Prostate gland (tissue), 2 donors: ENCODE data around the gene GAS1. TPM values are rescaled to one million over a fixed set of nuclear protein-coding genes. Genes with fewer than 3 reads are reported as not detected.

Experiments
- DNase-seq: peaks from one replicate; pipeline ENCODE4 v3.0.0-alpha.2; 2019; ENCODE audit warnings: low spot score
- H3K27ac ChIP-seq, 2 donors: fragments of 200-600 bp; sonication (generic); 2 replicates each; pipeline ENCODE4 v1.5.1; 2017 to 2019
- H3K27me3 ChIP-seq: fragments of 200-600 bp; sonication (generic); replicated peaks from 2 replicates; pipeline ENCODE4 v1.5.1; 2019; ENCODE audit not compliant: insufficient read depth
- H3K36me3 ChIP-seq, 2 donors: fragments of 200-600 bp; sonication (generic); 1 replicate in 1 of 2; 2 replicates in 1 of 2; pipeline versions ENCODE4 v1.5.1 to v1.8.1; 2017 to 2019
- H3K4me1 ChIP-seq: fragments of 200-600 bp; sonication (generic); replicated peaks from 2 replicates; pipeline ENCODE4 v1.5.1; 2019
- H3K4me3 ChIP-seq, 2 donors: fragments of 200-600 bp; sonication (generic); 2 replicates each; pipeline ENCODE4 v1.5.1; 2017 to 2019
- H3K9me3 ChIP-seq: fragments of 200-600 bp; sonication (generic); 2 replicates; pipeline ENCODE4 v1.5.1; 2017
- CTCF ChIP-seq, 4 experiments: fragments of 200-600 bp in 2 of 4; fragments of 450-650 bp in 2 of 4; sonication (generic) in 2 of 4; IDR thresholded peaks; 1 replicate in 3 of 4; 2 replicates in 1 of 4; pipeline ENCODE4 v1.5.1; 2016 to 2019; ENCODE audit warnings: antibody characterized with exemption in 4 of 4, mild to moderate bottlenecking in 2 of 4, moderate library complexity in 2 of 4
- POLR2A ChIP-seq: fragments of 450-650 bp; IDR thresholded peaks from one replicate; pipeline ENCODE4 v1.6.1; 2016; ENCODE audit warnings: antibody characterized with exemption, mild to moderate bottlenecking
- POLR2AphosphoS5 ChIP-seq: sonication (generic); formaldehyde crosslinking; IDR thresholded peaks from one replicate; pipeline ENCODE4 v1.6.1; 2017; ENCODE audit warnings: antibody characterized with exemption
- WGBS: methylation state at CpG from one replicate; pipeline ENCODE4 v1.1.5; 2018; 5-methylcytosine and 5-hydroxymethylcytosine counted together
- intact Hi-C: fragments of 100-400 bp; cut with DNase I; formaldehyde crosslinking; loops from one replicate; pipeline ENCODE4 v1.14.2; 2022
- total RNA-seq, 2 donors: library from RNA; depleted of rRNA; stranded (reverse); fragments of >200 nt; gene quantifications; one replicate each; pipeline ENCODE4 v1.1.0, GENCODE V29; 2016

The GAS1 gene
- total RNA-seq, 2 donors from 2014 or later, result 41.9 to 82.1 TPM

GRCh38 chr9:86975606-86976005 lies 28.3 kb upstream of the GAS1 start:
- Histone ChIP-seq H3K27me3 (no peaks in the 10 kb centered on the region), H3K27ac (no peak overlapping the region), H3K4me3 (no peak overlapping the region), H3K4me1 (no peaks in the 10 kb centered on the region), H3K9me3 (no peaks in the 10 kb centered on the region), H3K36me3 (no peaks in the 10 kb centered on the region)
- TF ChIP-seq CTCF (IDR thresholded peaks at IDR 0.05) (no peak), POLR2AphosphoS5 (no peak), POLR2A (no peak)
- intact Hi-C loops, result no loop called here
- no peak for DNase-seq

- DNase-seq, result no peak
- intact Hi-C loops, result no loop called here
These were observed 27.7 kb upstream of the GAS1 start for GRCh38 chr9:86975036-86975435.

GRCh38 chr9:86974421-86974820 lies 27.1 kb upstream of the GAS1 start:
- DNase-seq, result no peak

More at GRCh38 chr9:86975036-86975435, 27.7 kb upstream of the GAS1 start:
- no peak for TF ChIP-seq POLR2A
- no peak for TF ChIP-seq CTCF (IDR thresholded peaks at IDR 0.05)
- TF ChIP-seq POLR2AphosphoS5, result no peak
- Histone ChIP-seq H3K27me3 (no peaks in the 10 kb centered on the region), H3K27ac (no peak overlapping the region), H3K9me3 (no peaks in the 10 kb centered on the region), H3K4me3 (no peak overlapping the region), H3K4me1 (no peaks in the 10 kb centered on the region), H3K36me3 (no peaks in the 10 kb centered on the region)
- WGBS, result 52% methylated on average over 2 of the region's 2 CpGs

GRCh38 chr9:86971742-86972141 lies 24.4 kb upstream of the GAS1 start:
- no peak overlapping the region for H3K27ac ChIP-seq
- no peaks in the 10 kb centered on the region for H3K27me3 ChIP-seq
- no peak for DNase-seq
- H3K4me1 ChIP-seq, result peaks cover 4% of the 10 kb centered on the region
- intact Hi-C loops, result no loop called here
- no peaks in the 10 kb centered on the region for H3K36me3 ChIP-seq
- no peaks in the 10 kb centered on the region for H3K9me3 ChIP-seq
- H3K4me3 ChIP-seq, result no peak overlapping the region
- TF ChIP-seq CTCF (IDR thresholded peaks at IDR 0.05) (no peak), POLR2A (no peak), POLR2AphosphoS5 (no peak)

More at GRCh38 chr9:86974421-86974820, 27.1 kb upstream of the GAS1 start:
- TF ChIP-seq POLR2AphosphoS5 (no peak), POLR2A (no peak), CTCF (IDR thresholded peaks at IDR 0.05) (no peak)
- WGBS, result 92% methylated on average over 2 of the region's 2 CpGs
- Histone ChIP-seq H3K4me3 (no peak overlapping the region), H3K27ac (no peak overlapping the region), H3K36me3 (no peaks in the 10 kb centered on the region), H3K4me1 (no peaks in the 10 kb centered on the region), H3K27me3 (no peaks in the 10 kb centered on the region), H3K9me3 (no peaks in the 10 kb centered on the region)
- intact Hi-C loops, result no loop called here

GRCh38 chr9:86968258-86968920 lies 21.1 kb upstream of the GAS1 start:
- WGBS, result 68% methylated on average over 8 of the region's 8 CpGs
- no peaks in the 10 kb centered on the region for H3K36me3 ChIP-seq
- H3K9me3 ChIP-seq, result no peaks in the 10 kb centered on the region
- no peak overlapping the region for H3K27ac ChIP-seq
- no peak for DNase-seq
- intact Hi-C loops, result no loop called here
- peaks cover 6% of the 10 kb centered on the region for H3K4me1 ChIP-seq
- TF ChIP-seq POLR2AphosphoS5 (no peak), POLR2A (no peak), CTCF (IDR thresholded peaks at IDR 0.05) (no peak)
- H3K27me3 ChIP-seq, result no peaks in the 10 kb centered on the region
- H3K4me3 ChIP-seq, result no peak overlapping the region
